ENCODE measurements around the gene FERMT2.

FERMT2 gene

GRCh38 chr14:52836063-52836462, 114.8 kb downstream of the FERMT2 start:
- no peak for TF ChIP-seq CTCF (IDR thresholded peaks at IDR 0.05; ENCODE audit: control extremely low read depth, extremely low read depth, low read depth, missing control alignments)
- no peak for DNase-seq (ENCODE audit: extremely low spot score)
- CTCF ChIA-PET = no interaction called here
- POLR2A ChIA-PET = no interaction called here

GRCh38 chr14:52835122-52835903, 115.5 kb downstream of the FERMT2 start:
- ChIA-PET POLR2A (no interaction called here), CTCF (interaction anchor here (0.6 to 2.1 kb wide), 3 partner anchors 11 to 125 kb away, joined by 3 to 7 read pairs (median 6); no protein-coding TSS in a partner anchor)
- no peak for TF ChIP-seq CTCF (IDR thresholded peaks at IDR 0.05; ENCODE audit: control extremely low read depth, extremely low read depth, low read depth, missing control alignments)
- no peak for DNase-seq (ENCODE audit: extremely low spot score)

GRCh38 chr14:52834440-52834842, 116.4 kb downstream of the FERMT2 start:
- no peak for TF ChIP-seq CTCF (IDR thresholded peaks at IDR 0.05; ENCODE audit: control extremely low read depth, extremely low read depth, low read depth, missing control alignments)
- CTCF ChIA-PET = interaction anchor here (0.6 to 2.1 kb wide), 4 partner anchors 11 to 126 kb away, joined by 3 to 7 read pairs (median 4); no protein-coding TSS in a partner anchor
- no peak for DNase-seq (ENCODE audit: extremely low spot score)
- POLR2A ChIA-PET = no interaction called here

DNA sequence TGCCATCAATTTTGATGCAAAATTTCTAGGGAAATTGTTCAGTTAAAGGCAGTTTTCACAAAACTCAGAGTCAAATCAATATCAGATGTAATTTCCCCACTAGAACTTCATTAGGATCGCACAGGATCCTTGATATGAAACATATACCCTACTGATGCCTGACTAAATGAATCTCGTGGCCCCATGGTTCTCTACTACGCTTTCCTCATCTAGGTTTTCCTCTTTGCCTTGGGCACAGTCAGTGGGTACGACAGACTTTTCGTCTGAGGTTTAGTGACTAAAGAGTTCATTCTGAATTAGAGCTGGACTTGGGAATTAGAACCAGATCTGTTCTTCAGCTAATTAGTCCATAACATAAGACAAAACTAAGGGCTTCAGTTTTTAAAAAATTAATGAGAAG, 117.0 kb downstream of the FERMT2 start:
- no peak for TF ChIP-seq CTCF (IDR thresholded peaks at IDR 0.05; ENCODE audit: control extremely low read depth, extremely low read depth, low read depth, missing control alignments)
- no peak for DNase-seq (ENCODE audit: extremely low spot score)
- CTCF ChIA-PET = interaction anchor here (1.0 to 2.1 kb wide), 3 partner anchors 12 to 127 kb away, joined by 3 to 7 read pairs (median 6); no protein-coding TSS in a partner anchor
- POLR2A ChIA-PET = no interaction called here

- DNase-seq (ENCODE audit: extremely low spot score) = no peak
- TF ChIP-seq CTCF (IDR thresholded peaks at IDR 0.05; ENCODE audit: control extremely low read depth, extremely low read depth, low read depth, missing control alignments) = no peak
- ChIA-PET POLR2A (no interaction called here), CTCF (interaction anchor here (1.0 to 1.9 kb wide), 4 partner anchors 14 to 475 kb away, joined by 3 to 4 read pairs (median 3); no protein-coding TSS in a partner anchor)
Measured at GRCh38 chr14:52829527-52830185, 121.2 kb downstream of the FERMT2 start.

GRCh38 chr14:52827426-52827825, 123.4 kb downstream of the FERMT2 start:
- TF ChIP-seq CTCF (IDR thresholded peaks at IDR 0.05; ENCODE audit: control extremely low read depth, extremely low read depth, low read depth, missing control alignments) = no peak
- CTCF ChIA-PET = no interaction called here
- no peak for DNase-seq (ENCODE audit: extremely low spot score)
- POLR2A ChIA-PET = no interaction called here

Measured in GM10248 (cell line).